K562 (cell line): ENCODE data around the gene TESK2. TPM values are rescaled to one million over a fixed set of nuclear protein-coding genes. Genes with fewer than 3 reads are reported as not detected.

Experiments
- ARID2 ChIP-seq: fragments of 450-650 bp; IDR thresholded peaks from 2 replicates; pipeline ENCODE4 v1.6.1; 2017; ENCODE audit warnings: antibody characterized with exemption, mild to moderate bottlenecking
- DDX20 ChIP-seq: fragments of 450-650 bp; IDR thresholded peaks from 2 replicates; pipeline ENCODE4 v1.6.1; 2016; ENCODE audit warnings: missing genetic modification characterization, low read depth, mild to moderate bottlenecking, missing compliant biosample characterization, moderate library complexity
- DNMT1 ChIP-seq: fragments of 450-650 bp; IDR thresholded peaks from 2 replicates; pipeline ENCODE4 v1.6.1; 2016; ENCODE audit warnings: antibody characterized with exemption, mild to moderate bottlenecking
- EHMT2 ChIP-seq: fragments of 450-650 bp; IDR thresholded peaks from 2 replicates; pipeline ENCODE4 v1.6.1; 2018; ENCODE audit warnings: antibody characterized with exemption
- ETV5 ChIP-seq: sonication (generic); formaldehyde crosslinking; IDR thresholded peaks from 2 replicates; pipeline ENCODE4 v1.4.0; 2020; ENCODE audit warnings: low read depth, mild to moderate bottlenecking, missing genetic modification reagents
- FOXA3 ChIP-seq, 2 experiments: fragments of 450-650 bp in 1 of 2; sonication (generic) in 1 of 2; formaldehyde crosslinking; IDR thresholded peaks in 1 of 2; conservative IDR thresholded peaks in 1 of 2; 2 replicates each; pipeline versions ENCODE4 v1.4.0 to v1.8.0; 2020 to 2022; ENCODE audit warnings: mild to moderate bottlenecking in 2 of 2, missing genetic modification reagents in 1 of 2
- NELFE ChIP-seq: IDR thresholded peaks from 2 replicates; pipeline ENCODE4 v1.6.1; 2011; ENCODE audit warnings: mild to moderate bottlenecking; ENCODE audit not compliant: insufficient read depth, insufficient read length
- ZFX ChIP-seq: sonication (generic); formaldehyde crosslinking; IDR thresholded peaks from 2 replicates; pipeline ENCODE4 v1.8.0; 2022; ENCODE audit warnings: mild to moderate bottlenecking, missing genetic modification reagents, moderate library complexity
- ZNF778 ChIP-seq: fragments of 450-650 bp; formaldehyde crosslinking; IDR thresholded peaks from 2 replicates; pipeline ENCODE4 v1.4.0; 2020; ENCODE audit warnings: mild to moderate bottlenecking, moderate library complexity
- polyA plus RNA-seq, 8 experiments: library from polyadenylated mRNA; depleted of rRNA in 4 of 8; stranded (reverse) in 5 of 8; unstranded in 3 of 8; fragments of >200 nt; fragmentation: Nextera tagmentation in 2 of 8; fragmentation: Illumina TruSeq in 1 of 8; extraction: Ambion mirVana in 2 of 8; extraction: Trizol in 1 of 8; gene quantifications; 2 replicates each; pipeline versions ENCODE4 v1.2.1 to v1.2.3, GENCODE V29; 2011 to 2014; ENCODE audit warnings: inconsistent platforms in 1 of 8, missing spikeins in 1 of 8
- total RNA-seq, 7 experiments: library from RNA; depleted of rRNA in 6 of 7; stranded (reverse); fragments of >200 nt in 6 of 7; fragmentation: Illumina TruSeq in 2 of 7; extraction: Trizol in 2 of 7; gene quantifications; 2 replicates each; pipeline versions ENCODE4 v1.2.1 to v1.2.3, GENCODE V29; 2011 to 2021; ENCODE audit warnings: low replicate concordance in 1 of 7
- TF ChIP-seq, protein P1 (sequence below), 3 experiments: fragments of 200-800 bp in 1 of 3; fragments of 250-450 bp in 1 of 3; fragments of 450-650 bp in 1 of 3; sonication (Bioruptor Pico) in 1 of 3; sonication (Bioruptor generic) in 1 of 3; formaldehyde crosslinking in 1 of 3; IDR thresholded peaks; 2 replicates each; pipeline versions ENCODE4 v1.6.1 to v1.8.0; 2016 to 2022; ENCODE audit warnings: mild to moderate bottlenecking in 2 of 3, missing genetic modification characterization in 2 of 3, missing compliant biosample characterization in 1 of 3, moderate library complexity in 1 of 3
- TF ChIP-seq, protein P2 (sequence below): fragments of 450-650 bp; IDR thresholded peaks from 2 replicates; pipeline ENCODE4 v1.6.1; 2017; ENCODE audit warnings: antibody characterized with exemption, mild to moderate bottlenecking
- TF ChIP-seq, protein P3 (sequence below), 3 experiments: fragments of 200-800 bp in 1 of 3; sonication (Bioruptor generic) in 1 of 3; sonication (generic) in 1 of 3; formaldehyde crosslinking in 1 of 3; IDR thresholded peaks; 2 replicates each; pipeline versions ENCODE4 v1.6.1 to v1.8.0; 2016 to 2022; ENCODE audit warnings: mild to moderate bottlenecking in 2 of 3, missing compliant biosample characterization in 2 of 3, missing genetic modification characterization in 2 of 3, missing genetic modification reagents in 1 of 3

Gene TESK2
- total and polyA plus RNA-seq, 9 of the 15 experiments (the other 6 are each of a cell fraction or from before 2014, with no cell fraction given), result 1.6 to 5.3 (median 3.7) TPM

DNA sequence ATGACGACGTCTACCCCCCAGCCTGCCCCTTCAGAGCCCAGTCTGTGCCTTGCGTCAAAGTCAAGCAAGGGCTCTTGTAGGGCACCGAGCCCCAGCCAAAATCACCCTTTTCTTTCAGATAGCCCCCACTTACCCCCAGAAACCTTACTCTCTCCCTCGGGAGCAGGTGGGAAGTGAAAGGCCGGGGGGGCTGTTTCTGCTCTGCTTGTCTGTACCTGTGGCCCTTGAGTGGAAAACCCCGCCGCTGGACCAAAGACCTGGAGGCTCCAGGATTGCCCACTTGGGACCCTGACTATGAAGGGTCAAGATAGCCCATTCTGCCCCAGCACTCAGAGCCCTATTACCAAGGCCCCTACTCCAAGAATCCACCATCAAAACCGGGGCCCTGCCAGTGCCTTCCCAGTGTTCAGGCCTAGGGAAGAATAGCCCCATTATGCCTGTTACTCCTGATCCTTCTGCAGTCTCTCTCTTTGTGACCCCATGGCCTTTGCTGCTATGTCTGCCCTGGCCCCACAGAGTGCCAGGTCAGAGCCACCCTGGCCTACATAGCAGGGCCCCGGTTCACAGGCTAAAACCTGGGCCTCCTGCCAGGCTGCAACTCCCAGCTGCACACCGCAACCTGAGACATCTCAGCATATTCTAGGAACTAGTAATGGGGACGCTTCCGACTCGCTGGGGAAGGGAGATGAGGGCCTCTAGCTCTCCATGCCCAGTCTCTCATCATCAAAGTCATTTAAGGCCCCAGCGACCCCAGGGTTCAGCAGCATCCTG, 186.5 kb downstream of the TESK2 start (continued):
- TF ChIP-seq, protein P1, sequence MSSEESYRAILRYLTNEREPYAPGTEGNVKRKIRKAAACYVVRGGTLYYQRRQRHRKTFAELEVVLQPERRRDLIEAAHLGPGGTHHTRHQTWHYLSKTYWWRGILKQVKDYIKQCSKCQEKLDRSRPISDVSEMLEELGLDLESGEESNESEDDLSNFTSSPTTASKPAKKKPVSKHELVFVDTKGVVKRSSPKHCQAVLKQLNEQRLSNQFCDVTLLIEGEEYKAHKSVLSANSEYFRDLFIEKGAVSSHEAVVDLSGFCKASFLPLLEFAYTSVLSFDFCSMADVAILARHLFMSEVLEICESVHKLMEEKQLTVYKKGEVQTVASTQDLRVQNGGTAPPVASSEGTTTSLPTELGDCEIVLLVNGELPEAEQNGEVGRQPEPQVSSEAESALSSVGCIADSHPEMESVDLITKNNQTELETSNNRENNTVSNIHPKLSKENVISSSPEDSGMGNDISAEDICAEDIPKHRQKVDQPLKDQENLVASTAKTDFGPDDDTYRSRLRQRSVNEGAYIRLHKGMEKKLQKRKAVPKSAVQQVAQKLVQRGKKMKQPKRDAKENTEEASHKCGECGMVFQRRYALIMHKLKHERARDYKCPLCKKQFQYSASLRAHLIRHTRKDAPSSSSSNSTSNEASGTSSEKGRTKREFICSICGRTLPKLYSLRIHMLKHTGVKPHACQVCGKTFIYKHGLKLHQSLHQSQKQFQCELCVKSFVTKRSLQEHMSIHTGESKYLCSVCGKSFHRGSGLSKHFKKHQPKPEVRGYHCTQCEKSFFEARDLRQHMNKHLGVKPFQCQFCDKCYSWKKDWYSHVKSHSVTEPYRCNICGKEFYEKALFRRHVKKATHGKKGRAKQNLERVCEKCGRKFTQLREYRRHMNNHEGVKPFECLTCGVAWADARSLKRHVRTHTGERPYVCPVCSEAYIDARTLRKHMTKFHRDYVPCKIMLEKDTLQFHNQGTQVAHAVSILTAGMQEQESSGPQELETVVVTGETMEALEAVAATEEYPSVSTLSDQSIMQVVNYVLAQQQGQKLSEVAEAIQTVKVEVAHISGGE (CRISPR knock-in tag; IDR thresholded peaks at IDR 0.05), result 0 out of 6 replicates have a peak, but pooled peaks of 1 of the 3 experiments have one; percentile 16
- no peak for TF ChIP-seq NELFE
- no peak for TF ChIP-seq ZNF778 (CRISPR knock-in tag)
- no peak for TF ChIP-seq DNMT1
- TF ChIP-seq EHMT2, result no peak
- TF ChIP-seq, protein P2, sequence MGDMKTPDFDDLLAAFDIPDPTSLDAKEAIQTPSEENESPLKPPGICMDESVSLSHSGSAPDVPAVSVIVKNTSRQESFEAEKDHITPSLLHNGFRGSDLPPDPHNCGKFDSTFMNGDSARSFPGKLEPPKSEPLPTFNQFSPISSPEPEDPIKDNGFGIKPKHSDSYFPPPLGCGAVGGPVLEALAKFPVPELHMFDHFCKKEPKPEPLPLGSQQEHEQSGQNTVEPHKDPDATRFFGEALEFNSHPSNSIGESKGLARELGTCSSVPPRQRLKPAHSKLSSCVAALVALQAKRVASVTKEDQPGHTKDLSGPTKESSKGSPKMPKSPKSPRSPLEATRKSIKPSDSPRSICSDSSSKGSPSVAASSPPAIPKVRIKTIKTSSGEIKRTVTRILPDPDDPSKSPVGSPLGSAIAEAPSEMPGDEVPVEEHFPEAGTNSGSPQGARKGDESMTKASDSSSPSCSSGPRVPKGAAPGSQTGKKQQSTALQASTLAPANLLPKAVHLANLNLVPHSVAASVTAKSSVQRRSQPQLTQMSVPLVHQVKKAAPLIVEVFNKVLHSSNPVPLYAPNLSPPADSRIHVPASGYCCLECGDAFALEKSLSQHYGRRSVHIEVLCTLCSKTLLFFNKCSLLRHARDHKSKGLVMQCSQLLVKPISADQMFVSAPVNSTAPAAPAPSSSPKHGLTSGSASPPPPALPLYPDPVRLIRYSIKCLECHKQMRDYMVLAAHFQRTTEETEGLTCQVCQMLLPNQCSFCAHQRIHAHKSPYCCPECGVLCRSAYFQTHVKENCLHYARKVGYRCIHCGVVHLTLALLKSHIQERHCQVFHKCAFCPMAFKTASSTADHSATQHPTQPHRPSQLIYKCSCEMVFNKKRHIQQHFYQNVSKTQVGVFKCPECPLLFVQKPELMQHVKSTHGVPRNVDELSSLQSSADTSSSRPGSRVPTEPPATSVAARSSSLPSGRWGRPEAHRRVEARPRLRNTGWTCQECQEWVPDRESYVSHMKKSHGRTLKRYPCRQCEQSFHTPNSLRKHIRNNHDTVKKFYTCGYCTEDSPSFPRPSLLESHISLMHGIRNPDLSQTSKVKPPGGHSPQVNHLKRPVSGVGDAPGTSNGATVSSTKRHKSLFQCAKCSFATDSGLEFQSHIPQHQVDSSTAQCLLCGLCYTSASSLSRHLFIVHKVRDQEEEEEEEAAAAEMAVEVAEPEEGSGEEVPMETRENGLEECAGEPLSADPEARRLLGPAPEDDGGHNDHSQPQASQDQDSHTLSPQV, result no peak; the same call in 1 of the 2 replicates
- TF ChIP-seq DDX20 (tag), result no peak
- peak; percentile 4; the same call in 1 of the 2 replicates for TF ChIP-seq ETV5 (CRISPR knock-in tag)
- TF ChIP-seq, protein P3, sequence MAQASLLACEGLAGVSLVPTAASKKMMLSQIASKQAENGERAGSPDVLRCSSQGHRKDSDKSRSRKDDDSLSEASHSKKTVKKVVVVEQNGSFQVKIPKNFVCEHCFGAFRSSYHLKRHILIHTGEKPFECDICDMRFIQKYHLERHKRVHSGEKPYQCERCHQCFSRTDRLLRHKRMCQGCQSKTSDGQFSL (CRISPR knock-in tag; IDR thresholded peaks at IDR 0.05), result 0 out of 2 replicates have a peak, but pooled peaks have one; percentile 10
- TF ChIP-seq, protein P3 (tag; IDR thresholded peaks at IDR 0.05), result no peak
- TF ChIP-seq ARID2, result 0 out of 2 replicates have a peak, but pooled peaks have one; percentile 1
- 0 out of 4 replicates have a peak, but pooled peaks of 1 of the 2 experiments have one; percentile 17 for TF ChIP-seq FOXA3 (CRISPR knock-in tag; conservative IDR thresholded peaks at IDR 0.05 in 1 of 2, IDR thresholded peaks at IDR 0.05 in 1 of 2)
- peak; percentile 81 for TF ChIP-seq ZFX (CRISPR knock-in tag)
